ENCODE measurements around the gene BRME1.

DNA sequence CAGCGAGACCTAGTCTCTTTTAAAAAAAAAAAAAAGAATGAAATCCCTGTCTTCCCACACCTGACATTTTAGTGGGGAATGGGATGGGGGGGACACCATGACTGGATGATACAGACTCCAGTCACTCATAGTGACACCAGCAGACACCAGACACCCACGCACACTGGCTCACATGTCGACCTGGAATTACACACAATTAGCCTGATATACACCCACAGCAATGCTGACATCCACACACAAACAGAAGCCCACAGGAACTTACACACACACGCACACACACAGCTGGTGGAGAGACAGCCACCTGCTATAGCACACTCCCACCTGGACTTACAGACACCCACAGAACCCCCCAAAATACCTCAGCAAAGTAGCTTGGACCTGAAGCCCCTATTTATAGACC lies 37.3 kb downstream of the BRME1 start:
- TF ChIP-seq POLR2A (IDR thresholded peaks at IDR 0.05): no peak
- TF ChIP-seq, protein P1, sequence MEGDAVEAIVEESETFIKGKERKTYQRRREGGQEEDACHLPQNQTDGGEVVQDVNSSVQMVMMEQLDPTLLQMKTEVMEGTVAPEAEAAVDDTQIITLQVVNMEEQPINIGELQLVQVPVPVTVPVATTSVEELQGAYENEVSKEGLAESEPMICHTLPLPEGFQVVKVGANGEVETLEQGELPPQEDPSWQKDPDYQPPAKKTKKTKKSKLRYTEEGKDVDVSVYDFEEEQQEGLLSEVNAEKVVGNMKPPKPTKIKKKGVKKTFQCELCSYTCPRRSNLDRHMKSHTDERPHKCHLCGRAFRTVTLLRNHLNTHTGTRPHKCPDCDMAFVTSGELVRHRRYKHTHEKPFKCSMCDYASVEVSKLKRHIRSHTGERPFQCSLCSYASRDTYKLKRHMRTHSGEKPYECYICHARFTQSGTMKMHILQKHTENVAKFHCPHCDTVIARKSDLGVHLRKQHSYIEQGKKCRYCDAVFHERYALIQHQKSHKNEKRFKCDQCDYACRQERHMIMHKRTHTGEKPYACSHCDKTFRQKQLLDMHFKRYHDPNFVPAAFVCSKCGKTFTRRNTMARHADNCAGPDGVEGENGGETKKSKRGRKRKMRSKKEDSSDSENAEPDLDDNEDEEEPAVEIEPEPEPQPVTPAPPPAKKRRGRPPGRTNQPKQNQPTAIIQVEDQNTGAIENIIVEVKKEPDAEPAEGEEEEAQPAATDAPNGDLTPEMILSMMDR (IDR thresholded peaks at IDR 0.05 in 4 of 5, conservative IDR thresholded peaks at IDR 0.05 in 1 of 5): no peak
